ENCODE data around the gene NACC1.

DNA sequence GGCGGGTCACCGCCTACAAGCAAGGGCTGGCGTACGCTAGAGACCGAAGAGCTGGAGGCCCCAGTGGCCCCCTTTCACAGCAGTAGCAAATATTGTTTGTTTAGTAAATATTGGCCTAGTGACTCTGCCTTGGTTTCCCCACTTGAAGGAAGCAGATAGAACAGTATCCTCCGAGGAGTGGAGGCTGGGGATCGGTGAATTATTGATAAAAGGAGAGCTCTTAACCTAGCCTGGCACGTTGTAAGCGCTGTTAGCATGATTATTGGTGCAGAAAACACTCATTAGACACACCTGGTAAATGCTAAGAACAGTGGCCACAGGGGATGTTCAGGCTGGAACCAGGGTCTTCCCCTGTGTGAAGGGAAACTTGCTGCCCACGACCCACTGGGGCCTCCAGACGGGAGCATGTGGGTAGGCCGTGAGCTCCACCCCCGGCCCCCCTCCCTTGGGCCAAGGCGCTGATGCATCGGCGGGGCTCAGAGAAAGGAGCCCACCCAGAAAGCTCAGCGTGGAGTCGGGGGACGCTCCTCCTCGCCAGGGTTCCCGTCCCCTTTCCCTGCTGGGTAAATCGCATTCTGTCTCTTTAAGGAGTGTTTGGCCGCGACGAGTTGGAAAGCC is 34.4 kb downstream of the NACC1 start:
- no peak for TF ChIP-seq CTCF (IDR thresholded peaks at IDR 0.05)
- TF ChIP-seq POLR2A (IDR thresholded peaks at IDR 0.05): no peak

Data from heart left ventricle (tissue), 13 donors.